HG03175 (cell line): ENCODE results near the gene BANP.
"Not testable (repeated sequence)": the region's sequence is repeated elsewhere in the genome, so short reads cannot be mapped to it uniquely, and the experiment has no call there.

Source experiments
- ATAC-seq: cut with Tn5 transposase; IDR thresholded peaks from one replicate; pipeline ENCODE4 v1.9.1; 2021; ENCODE audit warnings: mild to moderate bottlenecking, moderate library complexity; ENCODE audit not compliant: unreplicated experiment

Gene BANP

GRCh38 chr16:87990254-87990653, 39.0 kb downstream of the BANP start:
- not testable (repeated sequence) for ATAC-seq

GRCh38 chr16:87992142-87992541, 40.9 kb downstream of the BANP start:
- ATAC-seq, result not testable (repeated sequence)

- no peak for ATAC-seq
These were observed 42.7 kb downstream of the BANP start for GRCh38 chr16:87993901-87994300.

GRCh38 chr16:87995644-87996043, 44.4 kb downstream of the BANP start:
- ATAC-seq, result no peak

GRCh38 chr16:87996962-87997880, 46.0 kb downstream of the BANP start:
- ATAC-seq, result no peak

GRCh38 chr16:87998184-87998793, 47.1 kb downstream of the BANP start:
- ATAC-seq, result not testable (repeated sequence)

GRCh38 chr16:87998992-87999391, 47.8 kb downstream of the BANP start:
- not testable (repeated sequence) for ATAC-seq

- ATAC-seq, result no peak
These were observed 51.0 kb downstream of the BANP start for GRCh38 chr16:88002211-88002610.

- no peak for ATAC-seq
These were observed 51.5 kb downstream of the BANP start for GRCh38 chr16:88002749-88003148.

GRCh38 chr16:88003316-88003715, 52.1 kb downstream of the BANP start:
- ATAC-seq, result no peak

- ATAC-seq, result no peak
These were observed 52.5 kb downstream of the BANP start for GRCh38 chr16:88003736-88004135.

- no peak for ATAC-seq
These were observed 53.2 kb downstream of the BANP start for GRCh38 chr16:88004391-88004790.

- no peak for ATAC-seq
These were observed 53.9 kb downstream of the BANP start for GRCh38 chr16:88005181-88005581.

GRCh38 chr16:88005968-88006367, 54.7 kb downstream of the BANP start:
- ATAC-seq, result no peak

- no peak for ATAC-seq
These were observed 56.1 kb downstream of the BANP start for GRCh38 chr16:88007321-88007731.

GRCh38 chr16:88008840-88009239, 57.6 kb downstream of the BANP start:
- ATAC-seq, result no peak

GRCh38 chr16:88009563-88010342, 58.5 kb downstream of the BANP start:
- ATAC-seq, result no peak

GRCh38 chr16:88010343-88010967, 59.2 kb downstream of the BANP start:
- no peak for ATAC-seq

GRCh38 chr16:88010968-88011483, 59.8 kb downstream of the BANP start:
- no peak for ATAC-seq

- ATAC-seq, result no peak
These were observed 61.1 kb downstream of the BANP start for GRCh38 chr16:88012360-88012759.
